ENCODE data around the gene LTK. TPM values are rescaled to one million over a fixed set of nuclear protein-coding genes. Genes with fewer than 3 reads are reported as not detected.

The LTK gene
- total and polyA plus RNA-seq, 2 of the 4 experiments (the other 2 are of a cell fraction), result 0.18 to 0.62 TPM

- Histone ChIP-seq H2BK15ac (ENCODE audit: low read depth, low read length) (no peak overlapping the region), H2AK5ac (ENCODE audit: low read depth, low read length) (no peak overlapping the region), H3K4ac (ENCODE audit: low read depth, low read length) (no peak overlapping the region), H4K91ac (ENCODE audit: insufficient read depth, low read depth, low read length) (no peak overlapping the region), H3K4me1 (ENCODE audit: control insufficient read depth, insufficient read depth, low read length) (peaks cover 15% of the 10 kb centered on the region), H3K27me3 (ENCODE audit: control insufficient read depth, insufficient read depth, low read length) (peaks cover 9% of the 10 kb centered on the region), H2BK120ac (ENCODE audit: low read depth, low read length) (no peak overlapping the region), H3K9me3 (ENCODE audit: control insufficient read depth, insufficient read depth, low read length) (no peaks in the 10 kb centered on the region), H2BK20ac (ENCODE audit: low read depth, low read length) (no peak overlapping the region), H3K9me1 (ENCODE audit: insufficient read depth, low read length) (peaks cover 21% of the 10 kb centered on the region), H3K14ac (replicated peaks; ENCODE audit: low read depth, low read length) (no peak overlapping the region), H3K4me2 (ENCODE audit: low read depth, low read length) (no peak overlapping the region), H3K56ac (ENCODE audit: extremely low read depth, insufficient read depth, low read length) (no peak overlapping the region), H3K23ac (ENCODE audit: low read depth, low read length) (no peak overlapping the region), H4K5ac (ENCODE audit: low read depth, low read length) (no peak overlapping the region), H4K20me1 (ENCODE audit: insufficient read depth, low read length) (no peaks in the 10 kb centered on the region), H3K18ac (ENCODE audit: low read depth, low read length) (no peak overlapping the region), H2AFZ (replicated peaks; ENCODE audit: low read length, poor library complexity) (peak overlapping the region; percentile 52), H3K36me3 (ENCODE audit: control insufficient read depth, insufficient read depth, low read length) (no peaks in the 10 kb centered on the region), H3K27ac (ENCODE audit: insufficient read depth, low read length) (no peak overlapping the region), H3K79me1 (ENCODE audit: low read depth in 1 of 2, low read length in 2 of 2) (peaks cover 0 to 9% of the 10 kb centered on the region in 2 experiments; a peak in 2 of 4 replicates), H4K8ac (ENCODE audit: low read depth in 2 of 2, low read length in 2 of 2) (no peak overlapping the region), H2BK5ac (ENCODE audit: low read depth, low read length, poor library complexity, severe bottlenecking) (no peak overlapping the region), H3K4me3 (ENCODE audit: insufficient read depth, low read depth, low read length) (no peak overlapping the region), H2AK9ac (replicated peaks; ENCODE audit: low read depth, low read length, poor library complexity) (peak overlapping the region; percentile 47), H3K9ac (ENCODE audit: low read depth, low read length) (no peak overlapping the region)
- no peak for ATAC-seq (ENCODE audit: low read depth)
- WGBS, 2 experiments (ENCODE audit: extremely low coverage in 2 of 2, insufficient read length in 1 of 2), result 60% methylated on average over 39 of the region's 59 CpGs; no CpG with 5 or more reads in 1 of the 2 experiments
- intact Hi-C loops (cut with micrococcal nuclease) (no loop called here), dilution Hi-C loops (cut with HindIII; ENCODE audit: low sequenced_read_pairs, unreplicated experiment) (no loop called here), in situ Hi-C loops (cut with MboI; ENCODE audit: low sequenced_read_pairs) (no loop called here)
- CTCF ChIA-PET, result interaction anchor here (0.7 kb wide), 1 partner anchor 30 kb away, joined by 4 read pairs; no protein-coding TSS in a partner anchor
- BruUV-seq (replicated peaks), result no TSS peak
- POLR2A ChIA-PET (ENCODE audit: unreplicated experiment), result no interaction called here
- DNase-seq, result no peak
- TF ChIP-seq CTCF (conservative IDR thresholded peaks at IDR 0.05; ENCODE audit: low read depth, low read length) (no peak), CEBPB (IDR thresholded peaks at IDR 0.05; ENCODE audit: low read depth, low read length) (no peak), NFE2L2 (IDR thresholded peaks at IDR 0.05; ENCODE audit: low read depth, low read length) (no peak)
Measured at GRCh38 chr15:41495736-41496599, 17.7 kb downstream of the LTK start.

Data from IMR-90 (cell line).